Lower leg skin (tissue), 3 donors: ENCODE measurements around the gene PIP5K1C.

ENCODE experiments used
- POLR2A ChIP-seq, 2 donors: fragments of 450-650 bp; IDR thresholded peaks; one replicate each; pipeline ENCODE4 v1.6.1; 2016 to 2017; ENCODE audit warnings: antibody characterized with exemption in 2 of 2, mild to moderate bottlenecking in 1 of 2, moderate library complexity in 1 of 2
- TF ChIP-seq, protein P1 (sequence below), 3 donors: fragments of 450-650 bp; IDR thresholded peaks; one replicate each; pipeline ENCODE4 v1.5.1; 2016; ENCODE audit warnings: antibody characterized with exemption in 3 of 3, mild to moderate bottlenecking in 3 of 3, moderate library complexity in 2 of 3

DNA sequence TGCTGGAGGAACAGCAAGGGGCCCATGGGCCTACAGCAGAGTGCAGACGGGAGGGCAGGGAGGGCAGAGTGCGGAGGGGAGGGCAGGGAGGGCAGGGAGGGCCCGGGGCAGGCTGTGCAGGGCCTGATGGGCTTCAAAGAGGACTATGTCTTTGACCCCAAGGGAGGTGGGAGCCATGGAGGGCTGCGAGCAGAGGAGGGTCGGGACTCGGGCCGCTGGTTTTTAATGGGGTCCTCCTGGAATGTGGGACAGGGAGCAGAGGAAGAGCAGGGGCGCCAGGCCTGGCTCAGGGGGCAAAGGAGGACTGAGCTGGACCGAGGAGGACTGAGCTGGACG is 3.6 kb downstream of the PIP5K1C start:
- TF ChIP-seq, protein P1, sequence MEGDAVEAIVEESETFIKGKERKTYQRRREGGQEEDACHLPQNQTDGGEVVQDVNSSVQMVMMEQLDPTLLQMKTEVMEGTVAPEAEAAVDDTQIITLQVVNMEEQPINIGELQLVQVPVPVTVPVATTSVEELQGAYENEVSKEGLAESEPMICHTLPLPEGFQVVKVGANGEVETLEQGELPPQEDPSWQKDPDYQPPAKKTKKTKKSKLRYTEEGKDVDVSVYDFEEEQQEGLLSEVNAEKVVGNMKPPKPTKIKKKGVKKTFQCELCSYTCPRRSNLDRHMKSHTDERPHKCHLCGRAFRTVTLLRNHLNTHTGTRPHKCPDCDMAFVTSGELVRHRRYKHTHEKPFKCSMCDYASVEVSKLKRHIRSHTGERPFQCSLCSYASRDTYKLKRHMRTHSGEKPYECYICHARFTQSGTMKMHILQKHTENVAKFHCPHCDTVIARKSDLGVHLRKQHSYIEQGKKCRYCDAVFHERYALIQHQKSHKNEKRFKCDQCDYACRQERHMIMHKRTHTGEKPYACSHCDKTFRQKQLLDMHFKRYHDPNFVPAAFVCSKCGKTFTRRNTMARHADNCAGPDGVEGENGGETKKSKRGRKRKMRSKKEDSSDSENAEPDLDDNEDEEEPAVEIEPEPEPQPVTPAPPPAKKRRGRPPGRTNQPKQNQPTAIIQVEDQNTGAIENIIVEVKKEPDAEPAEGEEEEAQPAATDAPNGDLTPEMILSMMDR (IDR thresholded peaks at IDR 0.05) = no peak
- TF ChIP-seq POLR2A (IDR thresholded peaks at IDR 0.05) = no peak
